ENCODE results near the gene TSPAN8.
A peak's percentile ranks its signal among the peaks of the same experiment; 100 is the strongest.

TSPAN8 gene

DNA sequence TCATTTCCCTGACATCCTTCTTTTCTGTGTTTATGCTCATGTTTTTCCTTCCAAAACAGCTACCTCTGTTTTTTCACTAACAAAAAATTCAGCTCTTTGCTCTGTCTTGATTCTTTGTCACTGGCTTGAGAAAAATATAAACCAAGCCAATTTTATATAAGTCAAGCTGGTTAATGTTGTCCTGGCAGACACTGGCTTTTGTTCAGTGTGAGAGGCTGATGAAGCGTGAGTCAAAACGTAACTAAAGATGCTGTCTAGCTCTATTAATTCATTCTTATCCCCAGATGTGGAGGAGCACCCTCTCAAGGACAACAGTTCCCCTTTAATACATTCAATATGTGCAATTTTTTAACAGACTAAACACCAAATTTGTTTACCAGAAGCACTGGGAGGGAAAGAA is 15.8 kb downstream of the TSPAN8 start:
- TF ChIP-seq ZNF565 (CRISPR knock-in tag; conservative IDR thresholded peaks at IDR 0.05; ENCODE audit: low read depth) = no peak
- 0 out of 2 replicates have a peak, but pooled peaks have one; percentile 36 for TF ChIP-seq RARB (CRISPR knock-in tag; IDR thresholded peaks at IDR 0.05)
- TF ChIP-seq CSDC2 (CRISPR knock-in tag; IDR thresholded peaks at IDR 0.05) = no peak
- TF ChIP-seq TOX (CRISPR knock-in tag; IDR thresholded peaks at IDR 0.05; ENCODE audit: borderline replicate concordance) = peak; percentile 13; the same call in 1 of the 2 replicates
- TF ChIP-seq ISL1 (CRISPR knock-in tag; IDR thresholded peaks at IDR 0.05) = 0 out of 2 replicates have a peak, but pooled peaks have one; percentile 9
- peak; percentile 84 for ATAC-seq

DNA sequence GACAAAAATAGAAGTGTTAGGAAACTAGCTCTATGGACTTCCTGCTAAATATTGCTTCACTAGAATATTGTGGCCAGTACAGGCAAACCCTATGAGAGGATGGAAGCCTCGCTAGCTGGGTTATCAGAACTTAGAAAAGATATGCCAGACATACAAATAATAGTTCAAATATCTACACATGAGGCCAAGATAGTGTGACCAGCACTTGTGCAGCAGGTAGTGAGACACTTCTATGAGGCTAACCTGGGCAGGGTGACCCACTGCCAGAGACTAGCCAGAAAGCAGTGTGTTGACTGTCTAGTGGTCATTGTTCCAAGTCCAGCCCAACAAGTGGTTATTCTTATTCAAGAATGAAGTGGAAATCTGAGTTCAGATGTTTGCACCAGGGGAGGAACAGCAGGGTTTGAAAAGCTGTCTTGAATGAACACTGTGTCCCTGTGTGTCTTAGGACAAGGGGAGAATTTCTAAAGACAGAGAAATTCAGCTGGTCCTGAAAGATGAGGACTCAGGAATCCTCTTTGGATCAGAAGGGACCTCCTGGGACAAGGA is 16.3 kb downstream of the TSPAN8 start:
- peak; percentile 36 for ATAC-seq
- no peak for TF ChIP-seq ESRRG (CRISPR knock-in tag; IDR thresholded peaks at IDR 0.05)
- TF ChIP-seq, protein P1, sequence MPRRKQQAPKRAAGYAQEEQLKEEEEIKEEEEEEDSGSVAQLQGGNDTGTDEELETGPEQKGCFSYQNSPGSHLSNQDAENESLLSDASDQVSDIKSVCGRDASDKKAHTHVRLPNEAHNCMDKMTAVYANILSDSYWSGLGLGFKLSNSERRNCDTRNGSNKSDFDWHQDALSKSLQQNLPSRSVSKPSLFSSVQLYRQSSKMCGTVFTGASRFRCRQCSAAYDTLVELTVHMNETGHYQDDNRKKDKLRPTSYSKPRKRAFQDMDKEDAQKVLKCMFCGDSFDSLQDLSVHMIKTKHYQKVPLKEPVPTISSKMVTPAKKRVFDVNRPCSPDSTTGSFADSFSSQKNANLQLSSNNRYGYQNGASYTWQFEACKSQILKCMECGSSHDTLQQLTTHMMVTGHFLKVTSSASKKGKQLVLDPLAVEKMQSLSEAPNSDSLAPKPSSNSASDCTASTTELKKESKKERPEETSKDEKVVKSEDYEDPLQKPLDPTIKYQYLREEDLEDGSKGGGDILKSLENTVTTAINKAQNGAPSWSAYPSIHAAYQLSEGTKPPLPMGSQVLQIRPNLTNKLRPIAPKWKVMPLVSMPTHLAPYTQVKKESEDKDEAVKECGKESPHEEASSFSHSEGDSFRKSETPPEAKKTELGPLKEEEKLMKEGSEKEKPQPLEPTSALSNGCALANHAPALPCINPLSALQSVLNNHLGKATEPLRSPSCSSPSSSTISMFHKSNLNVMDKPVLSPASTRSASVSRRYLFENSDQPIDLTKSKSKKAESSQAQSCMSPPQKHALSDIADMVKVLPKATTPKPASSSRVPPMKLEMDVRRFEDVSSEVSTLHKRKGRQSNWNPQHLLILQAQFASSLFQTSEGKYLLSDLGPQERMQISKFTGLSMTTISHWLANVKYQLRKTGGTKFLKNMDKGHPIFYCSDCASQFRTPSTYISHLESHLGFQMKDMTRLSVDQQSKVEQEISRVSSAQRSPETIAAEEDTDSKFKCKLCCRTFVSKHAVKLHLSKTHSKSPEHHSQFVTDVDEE (CRISPR knock-in tag; IDR thresholded peaks at IDR 0.05) = no peak
- TF ChIP-seq CSDC2 (CRISPR knock-in tag; IDR thresholded peaks at IDR 0.05) = no peak
- TF ChIP-seq ARNTL (CRISPR knock-in tag; IDR thresholded peaks at IDR 0.05; ENCODE audit: borderline replicate concordance, low read depth) = no peak
- TF ChIP-seq OSR1 (CRISPR knock-in tag; IDR thresholded peaks at IDR 0.05) = no peak
- TF ChIP-seq, protein P2, sequence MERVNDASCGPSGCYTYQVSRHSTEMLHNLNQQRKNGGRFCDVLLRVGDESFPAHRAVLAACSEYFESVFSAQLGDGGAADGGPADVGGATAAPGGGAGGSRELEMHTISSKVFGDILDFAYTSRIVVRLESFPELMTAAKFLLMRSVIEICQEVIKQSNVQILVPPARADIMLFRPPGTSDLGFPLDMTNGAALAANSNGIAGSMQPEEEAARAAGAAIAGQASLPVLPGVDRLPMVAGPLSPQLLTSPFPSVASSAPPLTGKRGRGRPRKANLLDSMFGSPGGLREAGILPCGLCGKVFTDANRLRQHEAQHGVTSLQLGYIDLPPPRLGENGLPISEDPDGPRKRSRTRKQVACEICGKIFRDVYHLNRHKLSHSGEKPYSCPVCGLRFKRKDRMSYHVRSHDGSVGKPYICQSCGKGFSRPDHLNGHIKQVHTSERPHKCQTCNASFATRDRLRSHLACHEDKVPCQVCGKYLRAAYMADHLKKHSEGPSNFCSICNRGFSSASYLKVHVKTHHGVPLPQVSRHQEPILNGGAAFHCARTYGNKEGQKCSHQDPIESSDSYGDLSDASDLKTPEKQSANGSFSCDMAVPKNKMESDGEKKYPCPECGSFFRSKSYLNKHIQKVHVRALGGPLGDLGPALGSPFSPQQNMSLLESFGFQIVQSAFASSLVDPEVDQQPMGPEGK (CRISPR knock-in tag; IDR thresholded peaks at IDR 0.05; ENCODE audit: borderline replicate concordance) = no peak

DNA sequence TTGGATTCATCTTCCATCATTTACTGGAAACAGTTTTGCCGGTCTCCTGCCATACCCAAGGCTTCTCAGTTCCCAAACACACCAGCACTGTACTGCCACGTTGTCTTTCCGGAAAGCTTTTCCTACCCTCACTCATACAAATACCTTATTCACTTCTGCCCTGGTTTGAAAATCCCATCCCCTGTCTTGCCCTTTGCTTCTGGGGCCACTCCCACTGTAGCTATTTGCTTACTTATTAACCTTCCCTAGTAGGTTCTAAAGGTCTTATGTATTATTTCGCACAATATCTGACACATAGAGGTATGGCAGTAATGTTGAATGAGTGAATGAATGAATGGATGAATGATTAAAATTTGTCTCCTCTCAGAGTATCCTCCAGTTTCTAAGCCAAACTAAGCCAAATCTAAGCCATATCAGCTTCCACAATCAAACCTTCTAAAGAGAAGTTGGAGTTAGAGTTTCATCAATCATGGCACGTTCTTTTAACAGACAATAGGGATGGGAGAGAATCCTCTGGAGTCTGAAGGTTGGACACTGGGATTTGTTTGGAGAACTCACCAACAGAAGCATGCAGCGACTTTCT is 18.6 kb downstream of the TSPAN8 start:
- ATAC-seq = no peak

DNA sequence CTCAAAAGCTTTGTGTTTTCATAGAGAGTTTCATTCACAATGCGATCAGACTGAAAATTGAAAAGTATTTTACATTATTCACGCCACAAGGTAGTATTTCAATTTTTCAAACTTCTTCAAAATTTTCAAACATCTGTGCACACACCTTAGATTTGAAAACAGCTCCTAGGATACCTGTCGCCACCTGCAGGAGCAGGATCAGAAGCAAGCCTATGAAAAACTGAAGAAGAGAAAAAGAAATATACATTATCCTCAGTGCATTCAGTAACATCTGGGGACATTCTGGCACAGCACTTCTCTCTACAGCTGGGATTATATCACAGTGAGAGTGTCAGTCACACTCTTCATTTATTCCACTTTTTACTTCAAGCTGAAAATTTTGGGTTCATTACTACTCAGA is 19.8 kb downstream of the TSPAN8 start:
- TF ChIP-seq, protein P3, sequence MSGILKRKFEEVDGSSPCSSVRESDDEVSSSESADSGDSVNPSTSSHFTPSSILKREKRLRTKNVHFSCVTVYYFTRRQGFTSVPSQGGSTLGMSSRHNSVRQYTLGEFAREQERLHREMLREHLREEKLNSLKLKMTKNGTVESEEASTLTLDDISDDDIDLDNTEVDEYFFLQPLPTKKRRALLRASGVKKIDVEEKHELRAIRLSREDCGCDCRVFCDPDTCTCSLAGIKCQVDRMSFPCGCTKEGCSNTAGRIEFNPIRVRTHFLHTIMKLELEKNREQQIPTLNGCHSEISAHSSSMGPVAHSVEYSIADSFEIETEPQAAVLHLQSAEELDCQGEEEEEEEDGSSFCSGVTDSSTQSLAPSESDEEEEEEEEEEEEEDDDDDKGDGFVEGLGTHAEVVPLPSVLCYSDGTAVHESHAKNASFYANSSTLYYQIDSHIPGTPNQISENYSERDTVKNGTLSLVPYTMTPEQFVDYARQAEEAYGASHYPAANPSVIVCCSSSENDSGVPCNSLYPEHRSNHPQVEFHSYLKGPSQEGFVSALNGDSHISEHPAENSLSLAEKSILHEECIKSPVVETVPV (CRISPR knock-in tag; IDR thresholded peaks at IDR 0.05) = no peak
- TF ChIP-seq ZNF565 (CRISPR knock-in tag; conservative IDR thresholded peaks at IDR 0.05; ENCODE audit: low read depth) (no peak), TCF4 (CRISPR knock-in tag; IDR thresholded peaks at IDR 0.05; ENCODE audit: borderline replicate concordance) (no peak), RARB (CRISPR knock-in tag; IDR thresholded peaks at IDR 0.05) (no peak), GLIS3 (CRISPR knock-in tag; IDR thresholded peaks at IDR 0.05) (no peak), BACH2 (CRISPR knock-in tag; IDR thresholded peaks at IDR 0.05; ENCODE audit: borderline replicate concordance) (no peak)
- TF ChIP-seq, protein P4, sequence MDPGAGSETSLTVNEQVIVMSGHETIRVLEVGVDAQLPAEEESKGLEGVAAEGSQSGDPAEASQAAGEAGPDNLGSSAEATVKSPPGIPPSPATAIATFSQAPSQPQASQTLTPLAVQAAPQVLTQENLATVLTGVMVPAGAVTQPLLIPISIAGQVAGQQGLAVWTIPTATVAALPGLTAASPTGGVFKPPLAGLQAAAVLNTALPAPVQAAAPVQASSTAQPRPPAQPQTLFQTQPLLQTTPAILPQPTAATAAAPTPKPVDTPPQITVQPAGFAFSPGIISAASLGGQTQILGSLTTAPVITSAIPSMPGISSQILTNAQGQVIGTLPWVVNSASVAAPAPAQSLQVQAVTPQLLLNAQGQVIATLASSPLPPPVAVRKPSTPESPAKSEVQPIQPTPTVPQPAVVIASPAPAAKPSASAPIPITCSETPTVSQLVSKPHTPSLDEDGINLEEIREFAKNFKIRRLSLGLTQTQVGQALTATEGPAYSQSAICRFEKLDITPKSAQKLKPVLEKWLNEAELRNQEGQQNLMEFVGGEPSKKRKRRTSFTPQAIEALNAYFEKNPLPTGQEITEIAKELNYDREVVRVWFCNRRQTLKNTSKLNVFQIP (CRISPR knock-in tag; IDR thresholded peaks at IDR 0.05; ENCODE audit: borderline replicate concordance, low read depth) = no peak
- TF ChIP-seq, protein P2 (CRISPR knock-in tag; IDR thresholded peaks at IDR 0.05; ENCODE audit: borderline replicate concordance) = no peak
- TF ChIP-seq, protein P5, sequence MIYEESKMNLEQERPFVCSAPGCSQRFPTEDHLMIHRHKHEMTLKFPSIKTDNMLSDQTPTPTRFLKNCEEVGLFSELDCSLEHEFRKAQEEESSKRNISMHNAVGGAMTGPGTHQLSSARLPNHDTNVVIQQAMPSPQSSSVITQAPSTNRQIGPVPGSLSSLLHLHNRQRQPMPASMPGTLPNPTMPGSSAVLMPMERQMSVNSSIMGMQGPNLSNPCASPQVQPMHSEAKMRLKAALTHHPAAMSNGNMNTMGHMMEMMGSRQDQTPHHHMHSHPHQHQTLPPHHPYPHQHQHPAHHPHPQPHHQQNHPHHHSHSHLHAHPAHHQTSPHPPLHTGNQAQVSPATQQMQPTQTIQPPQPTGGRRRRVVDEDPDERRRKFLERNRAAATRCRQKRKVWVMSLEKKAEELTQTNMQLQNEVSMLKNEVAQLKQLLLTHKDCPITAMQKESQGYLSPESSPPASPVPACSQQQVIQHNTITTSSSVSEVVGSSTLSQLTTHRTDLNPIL (CRISPR knock-in tag; IDR thresholded peaks at IDR 0.05; ENCODE audit: low read depth) = no peak
- no peak for ATAC-seq

More for the DNA sequence above, 18.6 kb downstream of the TSPAN8 start:
- TF ChIP-seq TOX (CRISPR knock-in tag; IDR thresholded peaks at IDR 0.05; ENCODE audit: borderline replicate concordance) (no peak), ESRRG (CRISPR knock-in tag; IDR thresholded peaks at IDR 0.05) (no peak), ZC3H10 (CRISPR knock-in tag; IDR thresholded peaks at IDR 0.05) (no peak), ZFP30 (CRISPR knock-in tag; IDR thresholded peaks at IDR 0.05) (no peak), ZNF8 (CRISPR knock-in tag; IDR thresholded peaks at IDR 0.05) (no peak), ZNF565 (CRISPR knock-in tag; conservative IDR thresholded peaks at IDR 0.05; ENCODE audit: low read depth) (no peak), GLIS3 (CRISPR knock-in tag; IDR thresholded peaks at IDR 0.05) (no peak), OSR1 (CRISPR knock-in tag; IDR thresholded peaks at IDR 0.05) (no peak)
- TF ChIP-seq, protein P3 (CRISPR knock-in tag; IDR thresholded peaks at IDR 0.05) = no peak
